NCI-H460 (cell line): ENCODE measurements around the gene LRRC26. TPM values are rescaled to one million over a fixed set of nuclear protein-coding genes. Genes with fewer than 3 reads are reported as not detected.

Experiments
- DNase-seq: peaks from one replicate; pipeline ENCODE4 v3.0.0-alpha.2; 2016; ENCODE audit warnings: low read depth; ENCODE audit errors: extremely low read depth
- total RNA-seq: library from RNA; depleted of rRNA; stranded (reverse); fragments of >200 nt; shearing (Covaris generic); gene quantifications from 2 replicates; pipeline ENCODE4 v1.2.3, GENCODE V29; 2014

LRRC26 gene
- total RNA-seq, 1 experiment from 2014 or later = not detected

DNA sequence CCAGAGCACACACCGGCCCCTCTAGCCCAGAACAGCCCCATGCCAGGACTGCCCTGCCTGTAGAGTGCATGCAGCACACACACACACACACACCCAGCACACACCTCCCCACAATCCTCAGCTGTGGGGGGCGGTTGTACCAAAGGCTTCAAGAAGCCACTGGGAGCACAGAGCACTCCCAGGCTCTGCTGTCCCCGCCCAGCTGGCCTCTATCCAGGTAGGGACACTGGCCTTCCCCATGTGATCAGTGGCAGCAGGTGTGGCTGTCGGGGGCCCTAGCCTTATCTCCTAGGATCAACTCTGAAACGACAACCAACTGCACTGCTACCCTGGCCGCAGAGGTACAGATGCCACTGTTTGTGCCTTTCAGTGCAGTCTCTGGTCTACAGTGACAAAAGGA, 16.5 kb upstream of the LRRC26 start:
- DNase-seq = no peak

DNA sequence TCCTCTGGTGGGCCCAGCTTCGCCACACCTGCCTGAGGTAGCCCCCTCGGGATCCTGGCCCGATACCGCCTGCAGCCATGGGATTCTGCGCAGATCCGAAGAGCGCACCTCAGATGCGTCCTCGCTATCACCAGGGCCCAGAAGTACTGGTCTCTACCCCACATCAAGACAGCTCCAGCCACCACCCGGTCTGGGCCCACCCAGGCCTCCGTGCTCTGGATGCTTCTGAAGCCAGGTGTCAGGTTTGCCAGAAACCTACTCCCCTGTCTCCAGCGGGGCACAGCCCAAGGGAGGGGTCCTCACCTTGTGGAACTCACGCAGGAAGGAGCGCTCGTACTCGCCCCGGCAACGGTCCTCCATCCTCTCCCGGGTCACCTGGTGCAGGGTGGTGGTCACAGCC, 16.1 kb upstream of the LRRC26 start:
- DNase-seq = no peak

- DNase-seq = no peak
Observed at GRCh38 chr9:137184881-137185660, 15.2 kb upstream of the LRRC26 start.

GRCh38 chr9:137183980-137184595, 14.2 kb upstream of the LRRC26 start:
- no peak for DNase-seq

GRCh38 chr9:137182836-137183235, 13.0 kb upstream of the LRRC26 start:
- DNase-seq = no peak

- no peak for DNase-seq
Observed at GRCh38 chr9:137181680-137182079, 11.8 kb upstream of the LRRC26 start.

GRCh38 chr9:137180491-137180890, 10.6 kb upstream of the LRRC26 start:
- no peak for DNase-seq

DNA sequence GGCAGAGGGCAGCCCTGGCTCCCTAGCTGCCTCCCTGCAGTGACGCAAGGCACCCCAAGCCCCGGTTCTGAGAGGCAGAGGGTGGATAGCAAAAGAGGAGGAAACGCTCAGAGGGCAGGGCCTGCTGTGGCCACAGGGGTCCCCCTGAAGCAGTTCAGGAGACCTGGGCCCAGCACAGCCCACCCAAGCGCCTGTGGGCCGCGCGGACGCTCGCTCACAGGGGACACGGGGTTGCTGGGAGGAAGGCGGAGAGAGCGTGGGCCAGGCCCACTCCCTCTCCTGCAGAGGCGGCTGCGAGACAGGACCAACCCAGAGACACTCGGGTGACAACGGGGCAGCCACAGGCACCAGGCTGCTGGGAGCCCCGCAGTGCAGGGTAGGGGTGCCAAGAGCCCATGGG, 9.9 kb upstream of the LRRC26 start:
- DNase-seq = no peak

DNA sequence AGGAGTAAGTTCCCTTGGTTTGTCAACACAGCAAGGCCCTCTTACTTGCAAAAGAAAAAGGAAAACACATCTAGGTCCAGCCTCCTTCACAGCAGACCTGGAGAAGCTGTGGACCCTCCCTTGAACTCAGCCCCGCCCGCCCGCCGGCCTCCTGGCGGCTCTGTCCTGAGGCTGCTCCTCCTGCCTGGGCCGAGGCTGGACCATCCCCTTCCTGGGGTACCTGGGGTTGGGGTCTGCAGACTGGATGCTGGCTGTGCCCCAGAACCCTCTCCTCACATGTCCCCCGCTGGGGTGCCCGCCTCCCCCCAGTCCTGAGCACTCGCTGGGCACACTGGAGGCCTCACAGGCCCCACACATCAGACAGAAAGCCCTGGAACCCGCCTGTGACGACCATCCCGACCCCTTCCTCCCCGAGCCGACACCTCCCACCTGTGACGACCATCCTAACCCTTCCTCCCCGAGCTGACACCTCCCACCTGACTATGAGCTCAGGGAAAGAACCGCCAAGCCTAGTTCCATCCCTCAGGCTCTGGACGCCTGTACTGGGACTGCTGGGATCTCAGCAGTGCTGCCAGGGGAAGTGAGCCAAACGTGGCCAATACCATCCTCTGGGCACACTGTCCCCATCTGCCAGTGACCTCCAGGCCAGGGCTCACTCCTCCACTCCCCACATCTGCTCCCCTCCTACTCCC, 9.2 kb upstream of the LRRC26 start:
- DNase-seq = no peak

DNA sequence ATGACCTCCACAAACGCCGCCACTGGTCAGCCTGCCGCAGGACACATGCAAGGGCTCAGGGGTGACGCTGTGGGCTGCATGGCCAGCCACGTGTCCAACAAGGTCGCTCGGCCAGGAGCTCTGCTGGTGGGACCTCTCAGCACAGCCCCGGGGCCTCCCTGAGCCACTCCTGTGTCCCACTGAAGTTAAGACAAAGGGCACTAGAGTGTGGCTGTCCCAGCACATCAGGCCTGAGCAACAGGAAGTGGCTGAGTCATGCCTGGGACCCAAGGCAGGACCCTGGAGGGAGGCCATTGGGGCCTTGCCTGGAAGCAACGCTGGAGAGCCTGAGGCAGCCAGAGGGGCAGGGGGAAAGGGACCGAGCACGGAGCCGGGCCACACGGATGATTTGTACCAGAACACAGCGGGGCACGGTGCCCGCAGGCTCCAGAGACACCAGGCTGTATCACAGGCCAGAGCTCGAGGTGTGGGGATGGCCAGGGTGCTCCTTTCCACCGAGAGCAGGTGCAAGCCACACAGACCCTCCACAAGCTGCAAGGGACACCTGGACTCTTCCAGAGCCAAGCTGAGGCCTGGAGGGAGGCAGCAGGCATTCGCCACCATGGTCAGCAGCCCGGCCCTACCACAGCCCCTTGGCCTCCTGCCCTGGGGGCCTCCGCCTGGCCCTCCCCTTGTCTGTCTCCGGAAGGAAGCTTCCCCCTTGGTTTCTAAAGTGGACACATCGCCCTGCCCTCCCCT, 8.5 kb upstream of the LRRC26 start:
- no peak for DNase-seq

DNA sequence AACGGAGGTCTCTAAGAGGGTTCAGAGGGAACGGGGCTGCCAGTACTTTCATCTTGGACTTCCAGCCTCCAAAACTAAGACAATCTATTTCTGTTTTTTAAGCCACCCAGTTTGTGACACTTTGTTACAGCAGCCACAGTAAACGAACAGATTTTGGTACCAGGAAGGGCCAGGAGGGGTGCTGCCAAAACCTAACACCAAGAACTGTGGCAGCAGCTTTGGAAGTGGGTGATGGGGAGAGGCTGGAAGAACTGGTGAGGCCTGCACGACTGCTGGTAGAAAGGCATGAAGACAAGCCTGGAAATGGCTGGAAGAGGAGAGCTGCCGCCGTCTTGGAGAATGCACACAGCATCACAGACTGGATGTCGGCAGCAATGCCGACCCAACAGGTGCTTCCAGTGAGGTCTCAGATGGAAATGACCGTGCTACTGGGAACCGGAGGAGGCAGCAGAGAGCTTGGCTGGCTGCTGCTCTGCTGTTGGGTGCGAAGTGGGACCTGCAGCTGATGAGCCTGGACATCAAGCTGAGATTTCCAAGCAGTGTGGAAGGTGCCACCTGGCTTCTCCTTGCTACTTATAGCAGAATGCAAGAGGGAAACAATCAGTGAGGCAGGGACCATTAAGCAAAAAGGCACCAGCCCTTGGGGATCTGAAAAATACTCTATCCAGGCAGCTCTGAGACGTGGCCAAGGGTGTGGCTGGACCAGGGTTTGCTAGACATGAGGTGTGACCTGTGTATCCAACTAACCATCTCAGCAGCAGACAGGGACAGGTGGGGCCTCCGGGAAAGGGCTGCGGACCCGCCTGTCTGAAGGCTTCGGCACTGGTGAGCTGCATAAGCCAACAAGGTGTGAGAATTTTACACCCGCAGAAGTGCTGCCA, 6.7 kb upstream of the LRRC26 start:
- peak; percentile 37 for DNase-seq

DNA sequence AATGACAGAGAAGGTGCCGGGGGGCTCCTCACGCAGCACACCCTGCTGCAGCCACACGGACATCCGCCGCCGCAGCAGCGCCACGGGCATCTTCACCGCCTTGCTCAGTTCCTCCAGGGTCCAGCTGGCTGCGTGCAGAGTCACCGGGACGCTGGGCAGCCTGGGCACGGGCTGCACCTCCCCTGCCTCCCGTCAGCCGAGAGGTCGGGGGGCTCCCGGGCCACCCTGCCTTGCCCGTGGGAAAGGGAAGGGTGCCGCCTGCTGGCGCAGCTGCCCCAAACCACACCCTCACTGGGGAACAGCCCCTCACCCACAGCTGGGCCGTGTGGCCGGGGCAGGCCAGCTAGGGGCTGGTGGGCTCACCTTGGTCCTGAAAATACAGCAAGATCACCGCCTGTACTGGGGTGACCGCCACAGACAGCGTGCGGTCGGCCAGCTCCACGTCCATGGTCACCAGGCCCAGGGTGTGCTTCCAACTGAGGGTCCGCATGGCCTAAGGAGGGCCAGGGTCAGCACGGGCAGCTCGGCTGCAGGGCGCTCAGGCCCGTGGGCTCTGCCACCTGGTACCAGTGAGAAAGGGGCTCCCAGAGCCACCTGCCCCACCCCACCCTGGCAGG, 5.6 kb upstream of the LRRC26 start:
- no peak for DNase-seq

DNA sequence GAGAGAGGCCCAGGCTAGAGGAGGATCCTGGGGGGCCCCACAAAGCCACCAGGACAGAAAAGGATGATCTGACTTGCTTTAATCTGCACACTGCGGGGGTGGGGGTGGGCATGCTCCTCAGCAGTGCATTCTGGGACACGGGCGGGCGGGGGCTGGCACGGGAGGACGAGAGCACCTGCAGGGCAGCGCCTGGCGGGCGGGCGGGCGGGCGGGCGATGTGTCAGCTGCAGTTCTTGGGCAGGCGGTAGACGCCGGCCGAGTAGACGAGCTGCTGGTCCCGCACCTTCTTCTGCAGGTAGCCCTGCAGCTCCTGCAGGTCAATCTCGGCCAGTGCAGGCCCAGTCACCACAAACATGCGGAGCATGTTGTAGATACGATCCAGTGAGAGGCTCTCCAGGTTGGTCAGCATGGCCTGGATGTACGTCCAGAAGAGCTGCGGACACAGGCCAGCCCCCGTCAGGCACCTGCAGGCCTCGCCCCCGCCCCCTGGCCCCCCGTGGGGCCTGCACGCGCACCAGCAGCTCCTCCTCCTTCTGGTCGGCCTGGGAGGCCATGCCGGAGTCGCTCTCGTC, 5.0 kb upstream of the LRRC26 start:
- no peak for DNase-seq

DNA sequence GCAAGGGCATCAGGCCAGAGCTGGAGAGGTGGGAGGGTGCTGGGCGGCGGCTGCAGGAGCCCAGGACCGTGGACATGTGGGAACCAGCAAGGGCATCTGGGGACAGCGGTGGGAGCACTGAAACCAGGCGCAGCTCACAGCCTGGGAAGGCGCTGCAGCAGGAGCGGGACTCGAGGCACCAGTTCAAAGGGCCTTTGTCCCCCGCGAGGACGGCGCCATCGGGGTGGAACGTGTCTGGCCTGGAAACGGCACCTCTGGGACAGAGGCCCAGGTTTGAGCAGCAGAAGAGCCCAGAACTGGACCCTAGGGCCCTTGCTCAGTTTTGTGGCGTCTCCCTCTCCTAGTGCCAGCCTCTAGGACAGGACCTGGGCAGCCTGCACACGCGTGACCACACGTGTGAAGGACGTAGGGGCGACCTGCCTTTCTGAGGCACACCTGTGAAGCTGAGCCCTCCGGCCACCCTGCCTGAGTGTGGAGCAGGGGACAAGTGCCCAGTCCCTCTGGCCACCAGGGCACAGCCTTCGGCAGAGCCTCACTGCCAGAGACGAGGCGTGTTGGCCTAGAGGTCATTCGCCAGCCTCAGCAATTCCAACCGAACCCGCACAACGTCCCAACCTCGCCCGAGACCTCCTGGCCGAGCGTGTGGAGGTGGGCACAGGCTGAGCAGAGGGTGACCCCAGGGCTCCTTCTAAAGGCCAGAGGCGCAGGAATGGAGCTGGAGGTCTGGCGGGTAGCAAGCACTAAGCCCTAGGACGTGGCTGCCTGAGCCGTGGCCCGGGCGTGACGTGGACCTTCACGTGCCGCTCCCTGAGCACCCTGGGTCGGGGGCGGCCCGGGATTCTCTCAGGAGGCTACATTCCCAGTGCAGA, 4.2 kb upstream of the LRRC26 start:
- no peak for DNase-seq

GRCh38 chr9:137172901-137173795, 3.3 kb upstream of the LRRC26 start:
- no peak for DNase-seq

DNA sequence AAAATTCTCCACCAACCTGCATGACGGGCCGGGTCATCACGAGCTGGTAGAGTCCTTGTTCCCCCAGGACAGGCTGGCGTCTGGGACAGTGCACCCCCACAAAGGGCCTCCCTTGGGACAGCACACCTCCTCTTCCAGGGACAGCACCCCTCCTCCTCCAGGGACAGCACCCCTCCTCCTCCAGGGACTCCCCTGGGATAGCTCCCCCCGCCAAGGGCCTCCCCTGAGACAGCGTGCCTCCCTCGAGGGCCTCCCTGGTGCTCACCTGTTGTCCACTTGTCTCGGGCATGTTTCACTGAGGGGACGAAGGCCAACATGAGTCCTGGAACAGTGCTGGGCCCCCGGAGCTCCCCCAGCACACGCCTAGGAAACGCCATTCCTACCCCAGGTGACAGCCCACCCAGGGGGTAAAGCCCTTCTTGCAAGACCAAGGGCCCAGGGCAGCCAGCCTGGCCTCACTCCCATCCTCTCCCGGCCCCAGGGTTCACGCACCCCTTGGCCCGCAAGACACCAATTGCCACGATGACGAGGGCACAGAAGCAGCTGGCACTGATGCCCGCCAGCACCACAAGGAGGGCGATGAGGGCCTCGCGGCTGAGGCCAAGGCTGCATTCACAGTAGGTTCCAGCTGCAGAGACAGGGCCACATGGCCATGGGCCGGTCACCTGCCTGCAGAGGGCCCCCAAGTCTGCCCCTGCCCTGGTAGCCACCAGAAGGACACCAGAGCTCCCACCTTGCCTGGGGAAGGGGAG, 1.5 kb upstream of the LRRC26 start:
- no peak for DNase-seq
